HG02610 (cell line): ENCODE data around the gene ADAP1.
"Not testable (repeated sequence)": the region's sequence is repeated elsewhere in the genome, so short reads cannot be mapped to it uniquely, and the experiment has no call there.

Experiments used
- ATAC-seq: cut with Tn5 transposase; IDR thresholded peaks from one replicate; pipeline ENCODE4 v1.9.1; 2021; ENCODE audit warnings: mild to moderate bottlenecking, moderate library complexity; ENCODE audit not compliant: unreplicated experiment

Gene ADAP1

GRCh38 chr7:960269-960871, 5.9 kb upstream of the ADAP1 start:
- ATAC-seq = no peak

- ATAC-seq = not testable (repeated sequence)
These were observed 5.3 kb upstream of the ADAP1 start for GRCh38 chr7:959740-960139.

GRCh38 chr7:959271-959670, 4.8 kb upstream of the ADAP1 start:
- ATAC-seq = no peak

- ATAC-seq = no peak
These were observed 4.0 kb upstream of the ADAP1 start for GRCh38 chr7:958221-959200.

GRCh38 chr7:957418-958220, 3.1 kb upstream of the ADAP1 start:
- no peak for ATAC-seq

GRCh38 chr7:956031-956430, 1.6 kb upstream of the ADAP1 start:
- ATAC-seq = no peak

GRCh38 chr7:953547-954327, 743 bp downstream of the ADAP1 start:
- peak; percentile 13 for ATAC-seq

- ATAC-seq = no peak
These were observed 1.7 kb downstream of the ADAP1 start for GRCh38 chr7:952548-953441.

GRCh38 chr7:951881-952547, 2.5 kb downstream of the ADAP1 start:
- ATAC-seq = no peak

GRCh38 chr7:949021-949934, 5.2 kb downstream of the ADAP1 start:
- ATAC-seq = peak; percentile 4

GRCh38 chr7:947391-948210, 6.9 kb downstream of the ADAP1 start:
- ATAC-seq = no peak

GRCh38 chr7:946256-946996, 8.1 kb downstream of the ADAP1 start:
- ATAC-seq = no peak

- no peak for ATAC-seq
These were observed 8.8 kb downstream of the ADAP1 start for GRCh38 chr7:945556-946255.

GRCh38 chr7:945147-945555, 9.3 kb downstream of the ADAP1 start:
- ATAC-seq = no peak

- ATAC-seq = no peak
These were observed 9.7 kb downstream of the ADAP1 start for GRCh38 chr7:944744-945143.

GRCh38 chr7:943793-944192, 10.7 kb downstream of the ADAP1 start:
- ATAC-seq = not testable (repeated sequence)
